ENCODE measurements around the gene ISOC1.

The ISOC1 gene

GRCh38 chr5:129057329-129057728 is 37.2 kb upstream of the ISOC1 start:
- no peak for DNase-seq (ENCODE audit: low read depth)
- no peak overlapping the region for H3K4me3 ChIP-seq (ENCODE audit: control insufficient read depth, low read depth, low read length)
- TF ChIP-seq CTCF (conservative IDR thresholded peaks at IDR 0.05; ENCODE audit: control insufficient read depth, insufficient read depth, low read depth, low read length): no peak

GRCh38 chr5:129061849-129062248 is 32.7 kb upstream of the ISOC1 start:
- no peak for DNase-seq (ENCODE audit: low read depth)
- no peak for TF ChIP-seq CTCF (conservative IDR thresholded peaks at IDR 0.05; ENCODE audit: control insufficient read depth, insufficient read depth, low read depth, low read length)
- H3K4me3 ChIP-seq (ENCODE audit: control insufficient read depth, low read depth, low read length): no peak overlapping the region

- H3K4me3 ChIP-seq (ENCODE audit: control insufficient read depth, low read depth, low read length): no peak overlapping the region
- peak; percentile 36 for DNase-seq (ENCODE audit: low read depth)
- TF ChIP-seq CTCF (conservative IDR thresholded peaks at IDR 0.05; ENCODE audit: control insufficient read depth, insufficient read depth, low read depth, low read length): no peak
Measured at GRCh38 chr5:129063483-129064113, 31.0 kb upstream of the ISOC1 start.

GRCh38 chr5:129065721-129066120 is 28.8 kb upstream of the ISOC1 start:
- H3K4me3 ChIP-seq (ENCODE audit: control insufficient read depth, low read depth, low read length): no peak overlapping the region
- no peak for DNase-seq (ENCODE audit: low read depth)
- no peak for TF ChIP-seq CTCF (conservative IDR thresholded peaks at IDR 0.05; ENCODE audit: control insufficient read depth, insufficient read depth, low read depth, low read length)

- no peak for TF ChIP-seq CTCF (conservative IDR thresholded peaks at IDR 0.05; ENCODE audit: control insufficient read depth, insufficient read depth, low read depth, low read length)
- no peak for DNase-seq (ENCODE audit: low read depth)
- no peak overlapping the region for H3K4me3 ChIP-seq (ENCODE audit: control insufficient read depth, low read depth, low read length)
Measured at GRCh38 chr5:129067745-129068144, 26.8 kb upstream of the ISOC1 start.

- TF ChIP-seq CTCF (conservative IDR thresholded peaks at IDR 0.05; ENCODE audit: control insufficient read depth, insufficient read depth, low read depth, low read length): no peak
- no peak overlapping the region for H3K4me3 ChIP-seq (ENCODE audit: control insufficient read depth, low read depth, low read length)
- DNase-seq (ENCODE audit: low read depth): no peak
Measured at GRCh38 chr5:129069292-129069691, 25.3 kb upstream of the ISOC1 start.

GRCh38 chr5:129073111-129073510 is 21.4 kb upstream of the ISOC1 start:
- H3K4me3 ChIP-seq (ENCODE audit: control insufficient read depth, low read depth, low read length): no peak overlapping the region
- no peak for TF ChIP-seq CTCF (conservative IDR thresholded peaks at IDR 0.05; ENCODE audit: control insufficient read depth, insufficient read depth, low read depth, low read length)
- peak; percentile 32 for DNase-seq (ENCODE audit: low read depth)
